NCI-H146 (cell line): ENCODE results near the gene DAZ1.
"Not testable (repeated sequence)": the region's sequence is repeated elsewhere in the genome, so short reads cannot be mapped to it uniquely, and the experiment has no call there.

Source experiments
- DNase-seq: peaks from one replicate; lab custom pipeline; 2025; lab: John Stamatoyannopoulos, UW

Gene DAZ1

GRCh38 chrY:23198908-23199307 is at the start of gene DAZ1:
Gene DAZ1 (minus strand): TSS chrY:23199008. CDS start chrY:23198800, 208 bp downstream.
- DNase-seq, result not testable (repeated sequence)

DNA sequence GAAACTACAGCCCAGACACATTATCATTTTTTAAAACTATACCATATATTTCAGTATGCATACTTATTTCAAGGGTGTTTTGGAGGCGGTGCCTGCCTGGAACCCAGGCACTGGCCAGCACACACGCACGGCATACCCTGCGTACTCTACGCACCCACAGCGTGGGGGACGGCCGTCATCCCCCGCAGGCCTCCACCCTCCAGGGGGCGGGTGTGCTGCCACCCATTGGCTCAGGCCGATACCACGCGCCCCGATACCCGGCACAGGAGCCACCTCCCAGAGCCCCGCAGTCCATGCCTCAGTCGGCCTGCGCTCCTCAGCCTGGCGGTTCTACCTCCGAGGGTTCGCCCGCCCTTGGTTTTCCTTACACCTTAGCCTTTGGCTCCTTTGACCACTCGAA is 20.4 kb upstream of the DAZ1 start, which contains the start of gene DAZ2:
Gene DAZ2, plus strand, starts transcription at position 301 of the 400 bp plus-strand sequence. CDS start 208 bp downstream, outside the sequence.
- not testable (repeated sequence) for DNase-seq

GRCh38 chrY:23210681-23211080 is 11.9 kb upstream of the DAZ1 start:
- DNase-seq, result not testable (repeated sequence)

DNA sequence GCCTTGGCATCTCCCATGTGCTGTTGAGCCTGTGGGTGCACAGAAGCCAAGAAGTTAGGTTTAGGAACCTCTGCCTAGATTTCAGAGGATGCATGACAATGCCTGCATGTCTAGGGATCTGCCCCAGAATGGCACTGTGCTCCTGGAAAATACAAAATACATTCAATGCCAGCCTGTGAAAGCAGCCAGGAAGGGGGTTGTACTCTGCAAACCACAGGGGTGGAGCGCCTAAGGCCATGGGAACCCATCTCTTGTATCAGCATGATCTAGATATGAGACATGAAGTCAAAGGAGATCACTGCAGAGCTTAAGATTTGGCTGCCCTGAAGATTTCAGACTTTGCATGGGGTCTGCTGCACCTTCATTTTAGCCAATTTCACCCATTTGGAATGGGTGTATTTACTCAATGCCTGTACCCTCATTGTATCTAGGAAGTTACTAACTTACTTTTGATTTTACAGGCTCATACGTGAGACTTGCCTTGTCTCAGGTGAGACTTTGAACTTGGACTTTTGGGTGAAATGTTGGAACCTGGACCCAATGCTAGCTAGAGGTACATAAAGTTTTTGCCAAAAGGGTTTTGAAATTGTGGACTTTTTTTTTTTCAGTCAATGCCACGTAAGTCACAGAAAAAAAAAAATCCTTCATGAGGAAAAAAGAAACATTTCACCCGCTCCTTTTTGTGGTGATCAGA is 11.1 kb upstream of the DAZ1 start:
- DNase-seq, result not testable (repeated sequence)

DNA sequence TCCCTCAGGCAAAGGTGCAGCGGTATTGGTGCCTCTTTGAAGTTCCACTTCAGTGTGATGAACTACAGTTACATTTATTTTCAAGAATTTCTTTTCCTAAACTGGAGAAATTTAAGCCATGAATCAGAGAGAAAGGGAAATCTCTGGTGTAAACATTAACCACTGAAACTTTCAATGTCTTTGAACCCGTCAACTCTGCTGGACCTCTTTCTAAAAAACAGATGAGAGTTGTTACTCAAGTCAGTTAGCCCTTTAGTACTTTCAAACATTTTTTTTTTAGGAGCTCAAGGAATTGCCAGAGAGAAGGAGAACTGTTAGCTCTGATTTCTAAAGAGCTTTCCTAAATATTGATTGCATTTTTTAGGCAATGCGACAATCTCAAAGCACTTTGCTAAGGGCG is 8.6 kb upstream of the DAZ1 start:
- DNase-seq, result not testable (repeated sequence)
